GM06990 (cell line): ENCODE results near the gene GPHN.

Experiments used
- DNase-seq: peaks from one replicate; pipeline ENCODE4 v3.0.0-alpha.2; 2011; ENCODE audit not compliant: insufficient read length; ENCODE audit errors: extremely low read depth
- H3K27me3 ChIP-seq: replicated peaks from 2 replicates; pipeline ENCODE4 v1.6.0; 2011; ENCODE audit warnings: low read length; ENCODE audit not compliant: control insufficient read depth, insufficient read depth
- H3K36me3 ChIP-seq: 2 replicates; pipeline ENCODE4 v1.5.1; 2011; ENCODE audit warnings: low read length; ENCODE audit not compliant: control insufficient read depth, insufficient read depth
- H3K4me3 ChIP-seq: replicated peaks from 2 replicates; pipeline ENCODE4 v1.5.1; 2011; ENCODE audit warnings: low read depth, mild to moderate bottlenecking, control low read depth, low read length
- TF ChIP-seq, protein P1 (sequence below): IDR thresholded peaks from 2 replicates; pipeline ENCODE4 v1.5.1; 2011; ENCODE audit warnings: low read length, control low read depth, mild to moderate bottlenecking, inconsistent platforms; ENCODE audit not compliant: insufficient read depth, poor library complexity, severe bottlenecking

The GPHN gene

DNA sequence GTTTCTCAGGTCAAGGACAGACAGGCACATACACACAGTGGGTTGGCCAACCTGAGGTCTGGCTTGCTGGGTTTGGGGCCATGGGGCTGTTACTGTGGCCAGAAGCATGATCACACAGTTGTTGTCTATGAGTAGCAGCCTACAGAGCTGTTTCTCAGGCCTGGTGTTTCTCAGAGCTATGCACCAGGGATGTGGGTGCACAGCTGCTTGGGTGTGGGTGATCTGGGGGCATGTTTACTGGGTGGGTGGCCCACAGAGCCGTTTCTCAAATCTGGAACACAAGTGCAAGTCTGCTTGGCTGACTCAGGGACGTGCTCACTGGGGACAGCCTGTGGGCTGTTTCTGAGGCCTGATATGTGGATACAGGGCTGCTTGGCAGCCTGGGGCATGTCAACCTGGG is 710.2 kb downstream of the GPHN start:
- TF ChIP-seq, protein P1, sequence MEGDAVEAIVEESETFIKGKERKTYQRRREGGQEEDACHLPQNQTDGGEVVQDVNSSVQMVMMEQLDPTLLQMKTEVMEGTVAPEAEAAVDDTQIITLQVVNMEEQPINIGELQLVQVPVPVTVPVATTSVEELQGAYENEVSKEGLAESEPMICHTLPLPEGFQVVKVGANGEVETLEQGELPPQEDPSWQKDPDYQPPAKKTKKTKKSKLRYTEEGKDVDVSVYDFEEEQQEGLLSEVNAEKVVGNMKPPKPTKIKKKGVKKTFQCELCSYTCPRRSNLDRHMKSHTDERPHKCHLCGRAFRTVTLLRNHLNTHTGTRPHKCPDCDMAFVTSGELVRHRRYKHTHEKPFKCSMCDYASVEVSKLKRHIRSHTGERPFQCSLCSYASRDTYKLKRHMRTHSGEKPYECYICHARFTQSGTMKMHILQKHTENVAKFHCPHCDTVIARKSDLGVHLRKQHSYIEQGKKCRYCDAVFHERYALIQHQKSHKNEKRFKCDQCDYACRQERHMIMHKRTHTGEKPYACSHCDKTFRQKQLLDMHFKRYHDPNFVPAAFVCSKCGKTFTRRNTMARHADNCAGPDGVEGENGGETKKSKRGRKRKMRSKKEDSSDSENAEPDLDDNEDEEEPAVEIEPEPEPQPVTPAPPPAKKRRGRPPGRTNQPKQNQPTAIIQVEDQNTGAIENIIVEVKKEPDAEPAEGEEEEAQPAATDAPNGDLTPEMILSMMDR = no peak
- no peak overlapping the region for H3K4me3 ChIP-seq
- no peak for DNase-seq
- H3K36me3 ChIP-seq = no peaks in the 10 kb centered on the region
- no peaks in the 10 kb centered on the region for H3K27me3 ChIP-seq

DNA sequence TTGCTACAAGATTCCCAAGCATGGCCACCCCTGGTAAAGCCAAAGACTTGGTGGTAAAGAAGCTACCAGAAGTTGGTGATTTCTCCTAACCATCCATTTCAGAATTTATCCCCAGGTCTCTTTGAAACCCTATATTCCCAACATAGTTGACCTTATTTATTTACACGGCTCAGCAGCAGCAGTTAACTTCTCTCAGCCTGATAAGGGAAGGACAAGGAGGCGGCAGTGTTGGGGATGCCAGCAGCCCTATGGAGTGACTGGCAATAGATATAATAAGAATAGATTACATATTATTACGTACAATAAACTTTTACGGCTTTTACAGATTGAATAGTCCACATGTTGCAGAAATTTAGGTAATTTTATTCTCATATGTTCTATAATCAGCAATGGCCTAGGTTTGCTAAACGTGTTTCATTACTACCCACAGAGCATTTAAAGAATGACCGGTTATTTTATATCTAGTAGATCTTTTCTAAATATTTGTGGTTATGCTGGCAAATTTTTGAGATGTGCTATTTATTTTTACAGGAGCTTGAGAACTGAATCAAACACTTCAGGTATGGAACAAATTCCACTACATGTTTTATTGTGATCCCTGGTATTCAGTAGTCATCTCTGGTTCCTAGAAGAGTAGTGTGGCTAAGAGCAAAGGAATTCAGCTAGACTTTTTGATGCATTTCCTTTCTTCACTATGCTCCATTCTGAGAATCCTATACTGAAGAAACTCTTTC is 713.5 kb downstream of the GPHN start:
- H3K36me3 ChIP-seq = no peaks in the 10 kb centered on the region
- DNase-seq = no peak
- no peaks in the 10 kb centered on the region for H3K27me3 ChIP-seq
- H3K4me3 ChIP-seq = no peak overlapping the region
- TF ChIP-seq, protein P1 = no peak

DNA sequence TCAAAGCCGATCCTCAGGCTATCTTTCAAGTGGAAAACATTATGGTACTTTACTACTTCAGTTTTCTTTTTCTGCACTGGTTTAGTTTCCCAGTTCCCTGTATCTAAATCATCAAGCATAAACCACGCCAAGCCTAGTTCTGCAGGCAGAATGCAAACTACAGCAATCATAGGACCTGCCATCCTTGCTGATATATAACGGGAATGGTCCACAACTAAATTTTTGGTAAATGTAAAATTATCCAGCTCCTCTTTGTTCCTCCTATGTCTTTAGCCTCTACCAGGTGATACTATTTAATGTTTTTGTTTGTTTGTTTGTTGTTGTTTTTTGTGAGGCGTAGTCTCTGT is 714.0 kb downstream of the GPHN start:
- no peak for DNase-seq
- H3K27me3 ChIP-seq = no peaks in the 10 kb centered on the region
- TF ChIP-seq, protein P1 = no peak
- no peak overlapping the region for H3K4me3 ChIP-seq
- H3K36me3 ChIP-seq = no peaks in the 10 kb centered on the region

DNA sequence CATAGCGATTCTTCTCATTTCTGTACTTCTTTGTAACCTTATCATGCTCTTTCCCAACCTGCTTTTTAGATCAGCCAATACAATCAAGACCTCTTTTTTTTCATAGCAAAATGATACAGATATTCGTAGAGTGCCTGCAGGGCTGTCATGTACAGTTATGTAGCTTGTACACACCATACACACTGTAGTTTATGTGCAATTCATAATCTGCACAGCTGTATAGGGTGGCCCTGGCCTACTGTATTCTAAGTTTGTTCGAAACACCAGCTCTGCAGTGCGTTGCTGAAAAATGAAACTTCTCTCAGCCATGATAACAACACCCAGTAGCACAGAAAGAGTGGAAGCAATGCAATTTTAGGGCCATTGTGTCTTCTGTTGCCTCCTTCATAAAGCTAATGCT is 717.6 kb downstream of the GPHN start:
- no peaks in the 10 kb centered on the region for H3K36me3 ChIP-seq
- H3K4me3 ChIP-seq = no peak overlapping the region
- no peaks in the 10 kb centered on the region for H3K27me3 ChIP-seq
- no peak for DNase-seq
- TF ChIP-seq, protein P1 = no peak

DNA sequence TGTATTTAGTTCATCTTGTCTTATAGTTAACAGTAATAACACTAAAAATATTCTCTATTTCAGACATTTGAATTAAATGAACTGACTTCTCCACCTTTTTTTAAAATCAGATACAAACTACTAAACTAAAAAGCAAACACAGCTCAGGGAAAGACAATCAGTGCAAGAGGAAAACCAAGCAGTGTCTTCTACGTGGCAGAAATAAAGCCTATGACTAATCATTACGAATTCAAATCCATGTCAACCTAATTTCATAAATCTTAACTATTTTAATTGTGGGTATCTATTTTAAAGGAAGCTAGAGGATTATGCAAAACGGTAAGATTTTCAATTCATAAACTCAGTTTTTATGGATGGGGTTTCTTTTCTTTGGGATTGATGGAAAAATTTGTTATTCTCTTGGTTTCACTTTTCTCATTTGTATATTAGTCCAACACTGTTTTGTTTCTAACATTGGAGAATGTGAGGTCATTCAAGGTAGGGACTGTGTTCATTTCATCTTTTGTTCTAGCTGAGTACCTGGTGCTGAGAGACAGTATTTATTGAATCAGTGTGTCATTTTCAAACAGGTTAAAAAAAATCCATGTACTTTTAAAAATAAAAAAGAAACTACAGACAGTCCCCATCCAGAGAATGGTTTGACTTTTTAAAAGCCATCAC is 720.5 kb downstream of the GPHN start:
- Histone ChIP-seq H3K4me3 (no peak overlapping the region), H3K36me3 (no peaks in the 10 kb centered on the region), H3K27me3 (no peaks in the 10 kb centered on the region)
- TF ChIP-seq, protein P1 = no peak
- DNase-seq = no peak
